ENCODE results near the gene INTS4.

The INTS4 gene

DNA sequence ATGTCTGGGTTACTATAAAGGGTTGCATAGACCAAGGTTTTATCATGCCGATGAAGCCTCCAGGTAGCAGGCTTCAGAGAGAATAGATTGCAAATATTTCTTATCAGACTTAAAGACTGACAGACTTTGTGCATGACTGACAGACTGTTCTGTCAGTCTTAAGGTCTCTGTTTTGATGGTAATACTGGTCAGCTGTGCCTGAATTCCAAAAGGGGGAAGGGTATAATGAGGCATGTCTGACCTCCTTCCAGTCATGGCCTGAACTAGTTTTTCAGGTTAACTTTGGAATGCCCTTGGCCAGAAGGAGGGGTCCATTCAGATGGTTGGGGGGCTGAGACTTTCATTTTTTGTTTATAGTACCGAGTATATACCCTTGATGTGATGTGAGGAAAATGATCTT lies 33.3 kb upstream of the INTS4 start:
- Histone ChIP-seq H2AFZ (ENCODE audit: low read length) (no peak overlapping the region), H3K9ac (ENCODE audit: low read depth, low read length, poor library complexity, severe bottlenecking) (no peak overlapping the region), H3K79me2 (ENCODE audit: insufficient read depth, low read length) (no peaks in the 10 kb centered on the region), H3K27me3 (ENCODE audit: insufficient read depth, low read length, poor library complexity, severe bottlenecking) (no peaks in the 10 kb centered on the region), H4K20me1 (ENCODE audit: insufficient read depth, low read length, poor library complexity, severe bottlenecking) (no peaks in the 10 kb centered on the region), H3K36me3 (ENCODE audit: insufficient read depth, low read length) (no peaks in the 10 kb centered on the region), H3K9me2 (replicated peaks; ENCODE audit: low read depth, low read length) (no peaks in the 10 kb centered on the region), H3F3A (ENCODE audit: low read depth) (no peaks in the 10 kb centered on the region), H3K9me3 (ENCODE audit: insufficient read depth, low read depth, low read length) (no peaks in the 10 kb centered on the region), H3K4me2 (ENCODE audit: low read depth, low read length, poor library complexity, severe bottlenecking) (no peak overlapping the region), H3K4me3 (ENCODE audit: low read length, poor library complexity, severe bottlenecking) (no peak overlapping the region), H3K4me1 (ENCODE audit: insufficient read depth, low read length, poor library complexity, severe bottlenecking) (no peaks in the 10 kb centered on the region)
- TF ChIP-seq CTCF (conservative IDR thresholded peaks at IDR 0.05; ENCODE audit: low read length) (no peak), EZH2phosphoT487 (IDR thresholded peaks at IDR 0.05; ENCODE audit: borderline replicate concordance) (no peak)

GRCh38 chr11:78025378-78025777 lies 30.9 kb upstream of the INTS4 start:
- Histone ChIP-seq H3F3A (ENCODE audit: low read depth) (no peaks in the 10 kb centered on the region), H3K4me1 (ENCODE audit: insufficient read depth, low read length, poor library complexity, severe bottlenecking) (no peaks in the 10 kb centered on the region)

DNA sequence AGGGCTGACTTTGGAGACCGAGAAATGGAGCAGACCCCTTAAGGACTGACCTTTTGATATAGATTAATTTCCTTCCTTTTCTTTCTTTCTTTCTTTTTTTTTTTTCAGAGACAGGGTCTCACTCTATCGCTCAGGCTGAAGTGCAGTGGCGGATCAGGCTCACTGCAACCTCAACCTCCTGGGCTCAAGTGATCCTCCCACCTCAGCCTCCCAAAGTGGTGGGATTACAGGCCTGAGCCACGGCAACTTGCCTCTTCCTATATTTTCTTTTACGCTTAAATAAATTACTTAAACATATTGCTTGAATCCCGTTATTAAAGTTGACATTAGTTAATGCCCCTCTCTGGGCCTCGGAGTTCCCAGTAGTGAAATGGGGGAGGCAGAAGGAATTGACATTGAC lies 29.0 kb upstream of the INTS4 start:
- Histone ChIP-seq H3K9me3 (ENCODE audit: insufficient read depth, low read depth, low read length) (no peaks in the 10 kb centered on the region), H2AFZ (ENCODE audit: low read length) (no peak overlapping the region), H3K27me3 (ENCODE audit: insufficient read depth, low read length, poor library complexity, severe bottlenecking) (no peaks in the 10 kb centered on the region), H3K4me1 (ENCODE audit: insufficient read depth, low read length, poor library complexity, severe bottlenecking) (no peaks in the 10 kb centered on the region), H4K20me1 (ENCODE audit: insufficient read depth, low read length, poor library complexity, severe bottlenecking) (no peaks in the 10 kb centered on the region), H3K79me2 (ENCODE audit: insufficient read depth, low read length) (no peaks in the 10 kb centered on the region), H3K4me2 (ENCODE audit: low read depth, low read length, poor library complexity, severe bottlenecking) (no peak overlapping the region), H3K36me3 (ENCODE audit: insufficient read depth, low read length) (no peaks in the 10 kb centered on the region), H3K4me3 (ENCODE audit: low read length, poor library complexity, severe bottlenecking) (no peak overlapping the region), H3K9ac (ENCODE audit: low read depth, low read length, poor library complexity, severe bottlenecking) (no peak overlapping the region), H3F3A (ENCODE audit: low read depth) (no peaks in the 10 kb centered on the region), H3K9me2 (replicated peaks; ENCODE audit: low read depth, low read length) (no peaks in the 10 kb centered on the region)
- no peak for TF ChIP-seq EZH2phosphoT487 (IDR thresholded peaks at IDR 0.05; ENCODE audit: borderline replicate concordance)
- no peak for TF ChIP-seq CTCF (conservative IDR thresholded peaks at IDR 0.05; ENCODE audit: low read length)

More at GRCh38 chr11:78025378-78025777, 30.9 kb upstream of the INTS4 start:
- no peak overlapping the region for H3K9ac ChIP-seq (ENCODE audit: low read depth, low read length, poor library complexity, severe bottlenecking)
- TF ChIP-seq CTCF (conservative IDR thresholded peaks at IDR 0.05; ENCODE audit: low read length), result no peak
- H4K20me1 ChIP-seq (ENCODE audit: insufficient read depth, low read length, poor library complexity, severe bottlenecking), result no peaks in the 10 kb centered on the region
- no peaks in the 10 kb centered on the region for H3K9me3 ChIP-seq (ENCODE audit: insufficient read depth, low read depth, low read length)
- no peaks in the 10 kb centered on the region for H3K27me3 ChIP-seq (ENCODE audit: insufficient read depth, low read length, poor library complexity, severe bottlenecking)
- H2AFZ ChIP-seq (ENCODE audit: low read length), result no peak overlapping the region
- H3K9me2 ChIP-seq (replicated peaks; ENCODE audit: low read depth, low read length), result no peaks in the 10 kb centered on the region
- no peaks in the 10 kb centered on the region for H3K36me3 ChIP-seq (ENCODE audit: insufficient read depth, low read length)
- no peaks in the 10 kb centered on the region for H3K79me2 ChIP-seq (ENCODE audit: insufficient read depth, low read length)
- no peak overlapping the region for H3K4me3 ChIP-seq (ENCODE audit: low read length, poor library complexity, severe bottlenecking)
- H3K4me2 ChIP-seq (ENCODE audit: low read depth, low read length, poor library complexity, severe bottlenecking), result no peak overlapping the region

Measured in Loucy (cell line).